Transverse colon (tissue), 4 donors: ENCODE measurements around the gene C1QL4.

Source experiments
- CTCF ChIP-seq, 5 experiments: fragments of 200-600 bp in 3 of 5; fragments of 450-650 bp in 2 of 5; sonication (generic) in 3 of 5; IDR thresholded peaks; 1 replicate in 2 of 5; 2 replicates in 3 of 5; pipeline ENCODE4 v1.5.1; 2016 to 2017; ENCODE audit warnings: antibody characterized with exemption in 5 of 5, inconsistent platforms in 3 of 5, mild to moderate bottlenecking in 2 of 5, moderate library complexity in 1 of 5
- POLR2A ChIP-seq: fragments of 450-650 bp; IDR thresholded peaks from one replicate; pipeline ENCODE4 v1.6.1; 2016; ENCODE audit warnings: antibody characterized with exemption, mild to moderate bottlenecking, moderate library complexity
- POLR2AphosphoS5 ChIP-seq, 3 donors: sonication (generic); formaldehyde crosslinking; IDR thresholded peaks; one replicate each; pipeline ENCODE4 v1.6.1; 2016; ENCODE audit warnings: antibody characterized with exemption in 3 of 3

- TF ChIP-seq POLR2A (no peak), CTCF (IDR thresholded peaks at IDR 0.05) (no peak), POLR2AphosphoS5 (IDR thresholded peaks at IDR 0.05) (no peak)
Observed at GRCh38 chr12:49304161-49304560, 32.8 kb downstream of the C1QL4 start.
